GM19193 (cell line): Measurements from ENCODE around the gene PHF23.

Experiments used
- POLR2A ChIP-seq: IDR thresholded peaks from 4 replicates; pipeline ENCODE4 v1.6.1; 2011; ENCODE audit not compliant: insufficient read depth, insufficient read length; ENCODE audit errors: extremely low read depth

Gene PHF23

DNA sequence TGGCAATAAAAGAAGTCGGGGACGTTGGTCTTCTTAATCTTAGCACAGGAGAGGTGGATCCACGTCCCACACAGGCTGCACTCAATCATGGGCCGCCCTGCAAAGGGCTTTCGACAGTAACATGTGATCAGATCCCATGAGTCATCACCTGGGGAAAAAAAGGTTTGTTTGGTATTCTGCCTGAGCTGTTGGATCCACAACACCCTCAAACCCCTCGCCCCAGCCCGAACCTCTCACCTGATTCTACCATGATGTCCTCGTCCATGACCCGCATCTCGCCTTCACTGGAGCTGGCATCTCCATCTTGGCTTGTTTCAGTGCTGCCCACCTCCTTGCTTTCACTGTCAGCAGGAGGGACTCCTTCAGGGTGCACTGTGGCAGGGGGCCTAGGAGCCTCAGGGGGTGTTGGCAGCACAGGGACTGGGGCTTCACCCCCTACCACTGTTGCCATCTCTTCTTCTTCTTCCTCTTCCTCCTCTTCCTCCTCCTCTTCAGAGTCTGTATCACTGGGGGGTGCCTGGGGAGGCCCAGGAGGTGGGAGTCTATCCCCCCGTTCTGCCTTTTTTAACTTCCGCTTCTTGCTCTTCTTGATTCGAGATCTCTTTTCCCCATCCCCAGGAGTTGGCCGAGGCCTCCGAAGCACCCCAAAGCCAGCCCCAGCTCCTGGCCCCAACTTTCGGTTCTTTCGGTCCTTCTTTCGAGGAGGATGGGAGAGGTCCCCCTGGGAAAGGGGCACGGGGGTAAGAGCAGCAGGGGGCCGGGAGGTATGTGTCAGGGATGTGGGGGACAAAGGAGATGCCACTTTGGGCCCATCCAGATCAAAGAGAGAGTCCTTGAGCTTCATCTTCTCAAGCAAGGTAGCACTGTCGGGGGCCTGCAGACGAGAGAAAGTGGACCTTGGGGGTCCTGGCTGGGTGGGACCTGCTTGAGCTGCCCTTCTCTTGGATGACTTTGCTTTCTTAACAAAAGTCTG lies 3.3 kb downstream of the PHF23 start:
- no peak for TF ChIP-seq POLR2A

DNA sequence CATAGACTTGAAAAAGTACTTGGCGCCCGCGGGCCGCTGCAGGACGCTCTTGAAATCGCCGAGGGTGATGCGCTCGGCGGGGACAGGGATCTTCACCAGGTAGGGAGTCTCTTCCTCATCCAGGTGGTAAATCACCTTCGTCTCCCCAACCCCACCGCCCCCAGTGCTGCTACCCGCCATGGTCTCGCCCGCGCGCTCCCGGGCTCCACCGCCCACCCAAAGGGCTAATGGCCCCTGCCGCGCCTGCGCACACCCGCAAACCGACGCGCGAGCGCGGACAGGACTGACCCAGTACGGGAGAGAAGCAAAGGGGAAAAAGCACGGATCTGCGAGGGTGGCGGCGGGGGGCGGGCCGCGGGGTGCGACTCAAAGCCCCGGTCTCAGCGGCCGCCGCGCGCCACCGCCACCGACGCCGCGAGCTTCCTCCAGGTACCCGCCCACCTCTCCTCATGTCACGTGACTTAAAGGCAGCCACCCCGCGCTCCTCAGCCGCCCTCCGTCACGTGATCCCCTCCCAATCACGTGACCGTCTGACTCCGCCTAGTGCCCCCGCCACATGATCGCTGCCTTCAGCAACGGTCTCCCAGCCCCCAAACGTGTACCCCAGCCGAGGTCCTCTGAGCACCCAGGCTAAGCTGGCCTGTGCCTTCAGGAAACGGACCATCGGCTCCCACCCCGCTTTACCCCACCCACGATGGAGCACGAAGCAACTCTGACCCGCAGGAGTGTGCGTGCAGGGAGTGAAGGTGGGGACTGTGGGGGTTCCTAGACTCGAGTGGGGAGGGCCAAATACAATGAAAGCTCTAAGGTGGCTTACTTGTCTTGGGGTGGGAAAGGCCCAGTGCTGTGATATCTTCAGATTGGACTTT lies 4.9 kb downstream of the PHF23 start, which contains the start of gene DVL2:
Gene DVL2, minus strand, starts transcription at position 435 of the 869 bp plus-strand sequence. Its CDS starts 255 bp downstream, at position 180.
- peak; percentile 77 for TF ChIP-seq POLR2A

DNA sequence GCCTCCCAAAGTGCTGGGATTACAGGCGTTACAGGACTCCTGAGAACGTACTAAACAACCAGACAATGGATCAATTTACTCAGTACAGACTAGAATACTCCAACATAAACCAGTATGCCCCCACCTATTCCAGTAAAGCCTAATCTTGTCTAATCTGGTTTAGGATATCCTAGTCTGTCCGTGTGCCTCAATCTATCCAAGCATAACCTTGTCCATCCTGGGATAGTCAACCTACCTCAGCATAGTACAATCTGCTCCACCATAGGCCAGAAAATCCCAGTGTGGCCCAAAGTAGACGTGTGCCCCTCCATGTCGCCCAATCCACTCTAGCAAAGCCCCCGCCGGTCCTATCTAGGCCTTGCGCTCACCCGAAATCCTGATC lies 5.6 kb downstream of the PHF23 start:
- no peak for TF ChIP-seq POLR2A

DNA sequence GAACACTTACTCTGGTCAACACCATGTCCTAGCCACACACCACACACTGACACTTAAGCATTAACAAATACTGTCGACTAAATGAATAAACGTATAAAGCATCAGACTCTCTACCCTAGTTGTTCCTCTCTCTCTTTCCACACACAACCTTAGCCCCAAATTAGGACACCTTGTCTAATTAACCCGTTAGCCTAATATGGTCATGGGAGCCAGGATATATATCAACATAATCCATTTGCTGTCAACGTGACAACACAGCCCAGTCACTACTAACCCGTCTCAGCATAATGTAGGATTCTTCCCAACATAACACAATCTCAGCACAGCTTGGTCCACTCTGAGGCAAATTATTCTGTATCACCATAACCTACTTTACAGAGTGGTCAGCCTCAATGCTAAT lies 7.1 kb downstream of the PHF23 start:
- TF ChIP-seq POLR2A: no peak

DNA sequence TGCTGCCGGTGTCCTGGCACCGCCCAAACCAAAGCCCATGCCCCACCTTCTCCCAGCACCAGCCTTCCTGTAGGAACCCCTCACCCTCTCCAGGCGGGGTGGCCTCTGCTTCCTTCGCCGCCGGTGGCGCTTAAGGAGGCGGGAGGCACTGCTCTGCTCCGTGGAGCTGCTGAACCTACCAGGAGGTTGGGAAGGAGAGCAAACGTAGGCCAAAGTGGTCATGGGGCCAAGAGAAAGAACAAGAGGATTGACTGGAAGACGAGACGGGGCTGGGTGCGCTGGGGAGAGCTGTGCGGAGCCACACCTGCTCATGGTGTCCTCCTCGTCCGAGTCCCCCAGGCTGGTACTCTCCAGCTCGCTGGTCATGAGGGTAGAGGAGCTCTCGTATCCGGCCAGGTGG lies 9.8 kb downstream of the PHF23 start:
- TF ChIP-seq POLR2A: no peak

DNA sequence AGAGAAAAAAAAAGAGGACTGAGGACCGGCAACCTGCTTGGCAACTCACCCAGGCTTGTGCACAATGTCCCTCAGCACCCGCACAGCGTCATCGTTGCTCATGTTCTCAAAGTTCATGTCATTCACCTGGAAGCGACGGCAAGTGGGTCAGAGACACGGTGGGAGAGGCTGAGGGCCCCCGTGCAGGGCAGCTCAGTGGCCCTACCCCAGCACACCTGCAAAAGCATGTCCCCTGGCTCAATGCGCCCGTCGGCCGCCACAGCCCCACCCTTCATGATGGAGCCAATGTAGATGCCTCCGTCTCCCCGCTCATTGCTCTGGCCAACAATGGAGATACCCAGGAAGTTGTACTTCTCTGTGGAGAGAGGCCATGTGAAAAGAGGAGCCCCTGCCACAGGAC lies 10.3 kb downstream of the PHF23 start:
- no peak for TF ChIP-seq POLR2A

DNA sequence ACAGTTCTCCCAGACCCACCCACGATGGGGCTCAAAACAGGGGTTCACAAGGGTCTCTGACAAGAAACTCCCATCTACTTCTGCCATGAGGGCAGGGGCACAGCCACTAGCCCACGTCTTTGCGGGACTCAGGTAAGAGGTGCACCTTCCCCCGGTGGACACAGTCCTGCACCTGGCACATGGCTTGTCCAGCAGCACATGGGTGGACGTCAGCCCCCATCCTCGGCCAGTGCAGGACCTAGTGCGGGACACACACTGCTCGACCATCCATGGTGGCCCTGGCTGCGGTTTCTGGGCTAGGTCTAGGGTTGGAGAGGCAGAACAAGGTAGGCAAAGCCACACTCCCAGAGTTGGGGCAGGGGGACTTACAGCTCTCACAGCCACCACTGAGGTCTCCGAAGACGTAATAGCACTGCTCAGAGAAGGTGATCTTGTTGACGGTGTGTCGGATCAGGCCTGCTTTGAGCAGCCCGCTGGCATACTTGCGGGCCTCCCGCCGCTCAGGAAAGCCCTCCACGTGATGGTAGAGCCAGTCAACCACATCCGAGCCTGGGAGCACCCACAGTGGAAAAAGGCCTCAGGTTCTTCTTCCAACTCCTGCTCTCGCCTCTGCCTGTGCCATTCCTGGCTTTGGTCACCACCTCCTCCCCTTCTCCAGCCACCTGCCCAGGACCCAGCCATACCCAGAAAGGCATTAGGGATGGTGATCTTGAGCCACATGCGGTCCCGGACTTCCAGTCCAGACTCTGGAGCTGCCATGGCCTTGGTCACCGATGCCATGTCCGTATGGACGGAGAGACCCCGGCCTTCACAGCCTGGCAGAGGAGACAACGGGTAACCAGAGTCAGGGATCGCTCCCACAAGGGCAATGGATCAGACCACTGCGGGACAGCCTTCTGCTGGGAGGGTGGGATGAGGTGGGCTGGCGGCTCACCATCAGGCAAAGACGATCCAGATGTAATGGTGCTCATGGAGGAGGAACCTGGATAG lies 12.2 kb downstream of the PHF23 start:
- no peak for TF ChIP-seq POLR2A

DNA sequence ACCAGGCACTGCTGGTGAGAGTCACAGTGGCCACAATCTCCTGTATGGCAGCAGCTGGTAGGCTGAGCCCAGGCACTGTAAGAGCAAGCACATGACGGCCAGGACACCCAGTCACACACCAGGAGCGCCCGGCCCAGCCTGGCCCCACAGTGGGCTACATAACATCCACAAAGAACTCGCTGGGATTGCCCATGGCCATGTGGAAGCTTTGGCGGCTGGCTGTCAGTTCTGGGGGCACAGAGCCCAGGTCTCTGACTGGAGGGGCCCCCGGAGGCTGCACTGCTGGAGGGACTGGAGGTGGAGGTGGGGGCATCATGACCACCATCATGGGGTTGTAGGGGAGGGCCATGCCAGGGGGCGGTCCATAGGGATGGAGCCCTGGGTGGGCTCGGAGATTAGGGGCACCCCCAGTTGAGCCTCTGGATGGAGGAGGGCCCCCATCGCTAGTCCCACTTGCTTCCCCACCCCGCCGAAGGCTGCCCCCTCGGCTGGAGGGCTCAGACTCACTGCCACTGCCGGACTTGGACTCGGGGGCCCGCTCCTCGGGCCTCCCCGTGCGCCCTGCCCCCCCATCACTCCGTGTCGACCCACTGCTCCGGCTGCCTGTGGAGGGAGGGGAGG lies 13.4 kb downstream of the PHF23 start:
- TF ChIP-seq POLR2A: no peak

DNA sequence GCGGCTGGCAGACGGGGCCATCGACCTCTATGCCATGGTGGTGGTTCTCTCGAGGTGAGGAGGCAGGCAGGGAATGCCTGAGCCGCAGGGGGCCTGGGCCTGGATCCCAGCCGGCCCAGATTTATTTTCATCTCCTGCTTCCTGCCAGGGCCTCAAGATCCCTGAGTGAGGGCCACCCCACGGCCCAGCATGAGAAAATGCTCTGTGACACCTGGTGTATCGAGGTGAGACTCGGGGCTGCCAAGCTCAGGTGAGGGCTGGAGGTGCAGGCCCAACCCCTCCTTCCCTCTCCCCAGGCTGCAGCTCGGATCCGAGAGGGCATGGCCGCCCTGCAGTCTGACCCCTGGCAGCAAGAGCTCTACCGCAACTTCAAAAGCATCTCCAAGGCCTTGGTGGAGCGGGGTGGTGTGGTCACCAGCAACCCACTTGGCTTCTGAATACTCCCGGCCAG lies 14.6 kb downstream of the PHF23 start:
- TF ChIP-seq POLR2A: no peak

DNA sequence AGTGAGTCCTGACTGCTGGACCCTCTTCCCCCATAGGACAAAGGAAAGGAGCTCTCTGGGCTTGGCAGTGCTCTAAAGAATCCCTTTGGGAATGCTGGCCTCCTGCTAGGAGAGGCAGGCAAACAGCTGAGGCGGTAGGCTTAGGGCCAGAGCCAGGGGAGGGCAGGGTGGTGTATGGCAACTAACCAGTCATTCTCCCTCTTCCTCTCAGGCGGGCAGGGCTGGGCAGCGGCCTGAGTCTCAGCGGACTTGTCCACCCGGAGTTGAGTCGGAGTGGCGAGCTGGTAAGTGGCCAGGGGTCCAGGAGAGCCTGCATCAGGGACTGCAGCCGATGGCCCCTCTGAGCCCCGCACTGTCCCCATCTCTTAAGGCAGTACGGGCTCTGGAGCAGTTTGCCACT lies 15.1 kb downstream of the PHF23 start:
- TF ChIP-seq POLR2A: no peak

DNA sequence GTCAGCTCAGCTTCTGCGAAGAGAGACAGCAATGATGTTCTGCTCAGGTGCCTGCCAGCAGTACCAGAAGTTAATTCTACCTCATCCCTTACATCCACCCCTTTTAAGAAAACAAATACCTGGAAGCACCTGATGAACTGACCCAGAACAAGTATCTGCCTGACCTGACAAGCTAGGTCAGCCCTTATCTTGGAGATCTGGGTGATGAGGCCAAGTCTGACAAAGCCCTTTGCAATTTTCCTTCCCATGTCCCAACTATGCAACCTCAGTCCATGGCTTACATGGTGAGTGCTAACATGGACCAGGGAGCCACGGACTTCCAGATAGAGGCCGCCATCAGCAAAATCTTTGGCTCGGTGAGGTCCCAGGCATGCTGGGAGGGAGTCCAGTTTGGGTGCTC lies 15.9 kb downstream of the PHF23 start:
- no peak for TF ChIP-seq POLR2A

DNA sequence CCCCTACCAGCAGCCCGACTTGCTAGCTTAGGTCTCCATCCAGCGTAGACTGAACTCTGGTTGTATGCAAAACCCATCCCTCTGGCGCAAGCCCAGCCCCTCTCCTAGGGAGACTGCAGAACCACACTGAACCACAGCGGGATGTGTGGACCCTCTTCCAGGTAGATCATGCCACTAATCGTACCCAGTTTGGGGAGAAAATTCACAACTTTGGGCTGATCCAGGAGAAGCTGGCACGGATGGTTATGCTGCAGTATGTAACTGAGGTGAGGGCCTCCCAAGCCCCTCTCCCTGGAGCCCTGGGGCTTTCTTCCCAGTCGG lies 16.3 kb downstream of the PHF23 start:
- TF ChIP-seq POLR2A: no peak

DNA sequence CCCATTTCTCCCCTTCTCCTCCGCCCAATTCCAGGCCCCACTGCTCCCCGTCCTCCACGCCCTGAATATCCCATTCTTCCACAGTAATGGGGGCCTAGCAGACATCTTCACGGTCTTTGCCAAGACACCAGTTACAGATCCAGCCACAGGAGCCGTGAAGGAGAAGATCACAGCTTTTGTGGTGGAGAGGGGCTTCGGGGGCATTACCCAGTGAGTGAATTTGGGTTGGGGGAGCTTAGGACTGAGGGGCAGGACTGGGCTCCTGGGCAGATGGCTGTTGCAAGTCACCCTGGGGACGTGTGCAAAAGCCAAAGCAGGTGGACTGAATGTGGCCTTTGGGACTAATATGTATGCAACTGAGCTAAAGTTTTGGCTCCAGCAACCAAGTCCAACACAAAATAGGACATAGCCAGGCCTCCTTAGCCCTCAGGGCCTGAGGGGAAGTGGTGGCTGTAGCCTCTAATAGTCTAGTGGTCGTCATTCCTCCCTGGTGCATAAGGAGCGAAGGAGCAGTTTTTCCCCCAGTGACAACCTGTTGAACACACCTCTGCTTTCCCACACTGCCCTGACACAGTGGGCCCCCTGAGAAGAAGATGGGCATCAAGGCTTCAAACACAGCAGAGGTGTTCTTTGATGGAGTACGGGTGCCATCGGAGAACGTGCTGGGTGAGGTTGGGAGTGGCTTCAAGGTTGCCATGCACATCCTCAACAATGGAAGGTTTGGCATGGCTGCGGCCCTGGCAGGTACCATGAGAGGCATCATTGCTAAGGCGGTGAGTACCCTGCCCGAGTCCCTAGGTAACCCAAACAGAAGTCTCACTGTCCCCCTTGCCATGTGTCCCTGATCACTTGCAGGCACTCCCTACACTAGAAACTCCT lies 16.9 kb downstream of the PHF23 start:
- peak; percentile 18 for TF ChIP-seq POLR2A
